Testis (tissue), 2 donors: ENCODE measurements around the gene CGNL1.

Source experiments
- POLR2A ChIP-seq: fragments of 450-650 bp; IDR thresholded peaks from one replicate; pipeline ENCODE4 v1.6.1; 2017; ENCODE audit warnings: antibody characterized with exemption, mild to moderate bottlenecking, moderate library complexity
- TF ChIP-seq, protein P1 (sequence below), 3 experiments: fragments of 450-650 bp in 2 of 3; fragments of 200-600 bp in 1 of 3; sonication (generic) in 1 of 3; IDR thresholded peaks; one replicate each; pipeline ENCODE4 v1.5.1; 2016 to 2019; ENCODE audit warnings: antibody characterized with exemption in 3 of 3, mild to moderate bottlenecking in 2 of 3, moderate library complexity in 1 of 3

DNA sequence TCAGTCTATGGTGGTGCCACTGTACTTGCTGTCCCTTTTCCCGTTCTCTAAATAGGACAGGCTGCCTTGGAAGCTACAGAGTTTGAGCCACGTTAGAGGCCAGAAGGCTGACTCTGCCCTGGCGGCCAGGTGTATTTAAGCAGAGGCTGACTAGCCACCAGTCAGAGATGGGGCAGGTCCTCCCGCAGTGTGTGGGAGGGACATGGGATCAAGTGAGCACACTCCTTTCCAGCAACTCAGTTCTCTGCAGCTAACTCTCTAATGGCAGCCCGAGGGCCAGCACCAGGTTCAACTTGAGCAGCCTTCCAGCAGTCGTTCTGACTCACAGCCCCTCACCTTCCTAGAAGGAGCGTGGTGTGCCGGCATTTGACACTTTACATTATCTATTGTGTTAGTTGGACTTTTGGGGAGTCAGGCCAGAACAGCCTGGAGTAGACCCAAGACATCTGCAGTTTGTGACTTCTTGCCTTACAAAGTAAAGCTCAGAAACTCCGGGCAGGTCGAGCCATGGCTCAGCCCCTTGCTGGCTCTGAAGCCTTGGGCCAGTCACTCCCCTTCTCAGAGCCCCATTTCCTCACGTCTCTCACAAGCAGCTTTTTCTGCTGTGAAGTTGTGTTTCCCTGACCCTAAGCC is 168.7 kb downstream of the CGNL1 start:
- TF ChIP-seq, protein P1, sequence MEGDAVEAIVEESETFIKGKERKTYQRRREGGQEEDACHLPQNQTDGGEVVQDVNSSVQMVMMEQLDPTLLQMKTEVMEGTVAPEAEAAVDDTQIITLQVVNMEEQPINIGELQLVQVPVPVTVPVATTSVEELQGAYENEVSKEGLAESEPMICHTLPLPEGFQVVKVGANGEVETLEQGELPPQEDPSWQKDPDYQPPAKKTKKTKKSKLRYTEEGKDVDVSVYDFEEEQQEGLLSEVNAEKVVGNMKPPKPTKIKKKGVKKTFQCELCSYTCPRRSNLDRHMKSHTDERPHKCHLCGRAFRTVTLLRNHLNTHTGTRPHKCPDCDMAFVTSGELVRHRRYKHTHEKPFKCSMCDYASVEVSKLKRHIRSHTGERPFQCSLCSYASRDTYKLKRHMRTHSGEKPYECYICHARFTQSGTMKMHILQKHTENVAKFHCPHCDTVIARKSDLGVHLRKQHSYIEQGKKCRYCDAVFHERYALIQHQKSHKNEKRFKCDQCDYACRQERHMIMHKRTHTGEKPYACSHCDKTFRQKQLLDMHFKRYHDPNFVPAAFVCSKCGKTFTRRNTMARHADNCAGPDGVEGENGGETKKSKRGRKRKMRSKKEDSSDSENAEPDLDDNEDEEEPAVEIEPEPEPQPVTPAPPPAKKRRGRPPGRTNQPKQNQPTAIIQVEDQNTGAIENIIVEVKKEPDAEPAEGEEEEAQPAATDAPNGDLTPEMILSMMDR (IDR thresholded peaks at IDR 0.05), result no peak
- no peak for TF ChIP-seq POLR2A
